Mucosa of stomach (tissue), 1 donor: ENCODE measurements around the gene SPRR2E.
"Not testable (repeated sequence)": the region's sequence is repeated elsewhere in the genome, so short reads cannot be mapped to it uniquely, and the experiment has no call there.

Experiments used
- H3K27me3 ChIP-seq: one replicate; pipeline ENCODE4 v1.7.0; 2013; ENCODE audit warnings: mild to moderate bottlenecking, low read length; ENCODE audit not compliant: control insufficient read depth, insufficient read depth
- H3K36me3 ChIP-seq: one replicate; pipeline ENCODE4 v1.7.0; 2013; ENCODE audit warnings: low read length; ENCODE audit not compliant: control insufficient read depth, insufficient read depth
- H3K4me1 ChIP-seq: one replicate; pipeline ENCODE4 v1.7.0; 2013; ENCODE audit warnings: mild to moderate bottlenecking, low read length; ENCODE audit not compliant: control insufficient read depth, insufficient read depth
- H3K4me3 ChIP-seq: one replicate; pipeline ENCODE4 v1.7.0; 2013; ENCODE audit warnings: low read length
- H3K9ac ChIP-seq: one replicate; pipeline ENCODE4 v1.7.0; 2013; ENCODE audit warnings: mild to moderate bottlenecking, low read length, moderate library complexity
- H3K9me3 ChIP-seq: one replicate; pipeline ENCODE4 v1.7.0; 2013; ENCODE audit warnings: mild to moderate bottlenecking, low read length, moderate library complexity; ENCODE audit not compliant: control insufficient read depth
- donor health status: Pancreatic carcinoma.

The SPRR2E gene

DNA sequence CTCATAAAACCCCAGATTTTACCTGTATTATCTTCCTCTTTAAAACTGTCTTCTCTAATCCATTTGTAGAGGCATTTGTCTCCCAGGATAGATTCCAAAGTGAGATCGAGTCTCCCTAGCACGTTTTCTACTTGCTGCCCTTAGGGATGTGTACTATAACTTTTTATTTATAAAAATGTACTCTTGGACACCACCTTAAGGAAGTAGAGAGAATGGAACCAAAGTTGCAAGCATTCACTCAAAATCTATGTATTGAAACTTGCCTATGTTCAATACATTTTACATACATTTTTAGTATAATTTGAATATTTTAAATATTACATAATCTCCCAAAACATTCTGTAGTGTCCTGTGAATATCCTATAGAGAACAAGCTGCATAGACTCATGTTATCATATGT is 36.2 kb downstream of the SPRR2E start:
- Histone ChIP-seq H3K4me3 (no peak overlapping the region), H3K36me3 (no peaks in the 10 kb centered on the region), H3K4me1 (no peaks in the 10 kb centered on the region), H3K9me3 (no peaks in the 10 kb centered on the region), H3K27me3 (no peaks in the 10 kb centered on the region), H3K9ac (no peak overlapping the region)

DNA sequence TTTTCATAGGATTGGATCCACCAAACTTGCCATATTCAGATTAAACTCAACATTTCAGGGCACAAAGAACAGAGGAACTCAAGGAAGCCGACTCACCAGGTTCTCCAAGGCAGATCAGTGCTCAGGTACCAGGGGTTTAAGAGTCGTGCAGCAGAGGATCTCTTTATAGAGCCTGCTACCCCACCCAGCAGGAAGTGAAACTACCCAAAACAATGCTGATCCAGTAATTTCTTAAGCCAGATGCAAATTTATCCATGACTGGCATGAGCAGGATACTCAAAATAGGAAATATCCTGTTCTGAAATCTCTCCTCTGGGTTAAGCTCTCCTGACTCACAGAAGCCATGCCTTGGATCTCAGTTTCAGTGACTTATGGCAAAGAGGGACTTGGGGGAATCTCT is 37.0 kb downstream of the SPRR2E start, which contains the start of gene SPRR2A:
Gene SPRR2A, minus strand, starts transcription at position 138 of the 400 bp plus-strand sequence. CDS start 777 bp downstream, outside the sequence.
- Histone ChIP-seq H3K9ac (no peak within 1 kb of the TSS), H3K36me3 (no peaks in the 10 kb centered on the region), H3K27me3 (no peaks in the 10 kb centered on the region), H3K4me1 (no peaks in the 10 kb centered on the region), H3K9me3 (no peaks in the 10 kb centered on the region), H3K4me3 (no peak within 1 kb of the TSS)

DNA sequence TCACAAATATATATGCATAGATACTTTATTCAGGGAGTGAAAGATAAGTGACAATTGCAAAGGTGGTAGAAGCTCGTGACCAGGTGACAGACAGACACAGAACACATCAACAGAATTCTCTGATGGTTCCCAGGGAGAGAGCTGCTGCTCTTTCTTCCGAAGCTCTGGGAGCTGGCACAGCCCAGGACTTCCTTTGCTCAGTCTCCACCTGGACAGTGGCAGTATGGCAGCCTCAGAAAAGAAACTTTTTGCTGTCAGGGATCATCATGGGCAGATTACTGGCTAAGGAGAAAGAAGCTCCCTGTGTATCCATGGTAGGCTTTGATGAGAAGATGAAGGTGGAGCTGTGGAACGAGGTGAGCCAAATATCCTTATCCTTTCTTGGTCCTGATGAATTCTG is 38.2 kb downstream of the SPRR2E start:
- not testable (repeated sequence) for H3K36me3 ChIP-seq, H3K9ac ChIP-seq, H3K9me3 ChIP-seq, H3K4me1 ChIP-seq, H3K4me3 ChIP-seq, H3K27me3 ChIP-seq

DNA sequence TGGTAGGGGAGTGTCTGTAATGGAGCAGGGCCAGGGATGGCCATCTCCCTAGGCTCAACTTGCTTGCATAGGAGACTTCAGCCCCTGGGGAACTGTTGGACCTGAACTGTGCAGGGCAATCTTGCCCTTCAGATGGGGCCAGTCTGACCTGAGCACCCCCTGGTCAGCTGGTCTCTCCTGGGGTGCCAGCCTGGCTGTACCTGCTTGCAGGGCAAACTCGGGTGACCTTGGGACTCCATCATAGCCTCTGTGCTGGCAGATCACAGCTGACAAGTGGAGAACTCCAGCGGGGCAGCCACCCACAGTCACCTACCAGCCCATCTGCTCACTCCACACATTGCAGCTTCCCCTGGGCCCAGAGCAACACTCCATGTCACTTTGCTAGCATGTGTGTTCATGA is 45.1 kb downstream of the SPRR2E start:
- no peaks in the 10 kb centered on the region for H3K36me3 ChIP-seq
- H3K9me3 ChIP-seq, result no peaks in the 10 kb centered on the region
- H3K4me3 ChIP-seq, result no peak overlapping the region
- H3K27me3 ChIP-seq, result no peaks in the 10 kb centered on the region
- no peak overlapping the region for H3K9ac ChIP-seq
- H3K4me1 ChIP-seq, result no peaks in the 10 kb centered on the region
